ENCODE data around the gene THBS2.
A peak's percentile ranks its signal among the peaks of the same experiment; 100 is the strongest.
"Not testable (repeated sequence)": the region's sequence is repeated elsewhere in the genome, so short reads cannot be mapped to it uniquely, and the experiment has no call there.

THBS2 gene

DNA sequence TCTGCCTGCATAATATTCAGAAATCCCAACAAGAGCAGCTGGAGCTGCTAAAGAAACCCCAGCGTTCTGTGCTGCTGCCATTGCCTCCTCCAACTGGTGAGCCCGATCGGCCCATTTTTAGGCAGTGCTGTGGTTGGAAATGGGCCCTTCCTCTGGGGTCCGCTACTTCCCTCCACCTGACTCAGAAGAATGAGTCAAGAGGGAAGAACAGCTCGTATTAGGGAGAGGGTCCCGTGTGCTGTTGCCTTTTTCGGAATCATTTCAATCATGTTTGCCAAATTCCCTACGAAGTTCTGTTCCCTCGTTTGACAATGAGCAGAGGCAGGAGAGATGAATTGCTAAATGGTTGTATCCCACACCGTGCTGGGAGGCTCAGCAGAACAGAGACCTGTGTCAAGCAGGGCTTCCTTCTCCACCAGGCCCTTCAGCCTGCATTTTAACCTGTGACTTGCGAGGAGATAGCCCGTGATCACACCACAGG is 38.4 kb downstream of the THBS2 start:
- intact Hi-C loops (cut with DNase I) = loop anchor here (10.0 kb wide), 1 partner anchor 70 kb away; no protein-coding TSS in a partner anchor
- DNase-seq = no peak

DNA sequence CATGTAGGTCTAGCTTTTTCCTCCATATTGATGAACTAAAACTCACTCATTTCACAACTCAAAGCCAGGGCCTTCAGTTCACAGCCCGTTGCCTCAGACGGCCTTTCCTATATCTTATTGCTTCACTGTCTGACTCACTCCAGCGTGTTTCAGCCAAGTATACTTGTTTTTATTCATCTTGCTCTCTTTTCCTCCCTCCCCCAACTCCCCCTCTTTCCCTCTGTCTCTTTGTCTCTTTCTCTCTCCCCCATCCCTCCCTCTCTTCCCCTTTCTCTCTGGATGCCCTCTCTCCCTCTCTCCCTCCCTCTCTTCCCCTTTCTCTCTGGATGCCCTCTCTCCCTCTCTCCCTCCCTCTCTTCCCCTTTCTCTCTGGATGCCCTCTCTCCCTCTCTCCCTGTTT is 38.9 kb downstream of the THBS2 start:
- not testable (repeated sequence) for DNase-seq
- intact Hi-C loops (cut with DNase I) = loop anchor here (5.0 to 10.0 kb wide), 2 partner anchors 38 to 70 kb away; partner anchors contain the start of gene THBS2

DNA sequence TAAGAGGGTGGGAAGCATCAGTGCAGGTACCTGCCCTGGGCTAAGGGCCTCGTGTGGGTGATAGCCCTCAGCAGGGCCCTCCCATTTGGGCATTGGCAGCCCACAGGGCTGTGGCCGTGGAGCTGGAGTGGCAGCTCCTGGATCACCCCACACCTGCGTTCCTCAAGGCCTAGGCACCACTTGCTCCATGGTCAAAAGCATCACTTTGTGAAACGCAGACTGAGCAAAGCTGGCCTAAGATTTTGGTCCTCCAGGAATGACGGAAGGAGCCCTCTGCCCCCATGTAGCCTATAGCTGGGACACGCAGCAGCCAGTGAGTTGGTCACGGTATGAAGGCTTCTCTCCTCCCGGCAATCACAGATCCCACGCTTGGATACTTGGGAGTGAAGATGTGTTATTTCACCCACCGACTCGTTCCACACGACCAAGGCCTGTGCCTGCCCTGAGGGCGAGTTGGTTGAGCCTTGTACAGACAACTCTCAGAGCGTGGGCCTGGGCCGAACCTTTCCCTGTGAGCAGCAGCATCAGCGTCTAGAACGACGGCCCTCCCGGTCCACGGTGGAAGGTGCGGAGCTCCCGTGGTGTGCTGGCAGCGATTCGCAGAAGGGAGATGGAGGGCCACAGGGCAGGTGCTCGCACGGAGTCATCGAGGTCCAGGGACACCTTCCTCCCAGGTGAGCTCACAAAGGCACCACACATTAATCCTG is 39.7 kb downstream of the THBS2 start:
- DNase-seq = peak in 1 of 10 donors; percentile 76
- intact Hi-C loops (cut with DNase I) = loop anchor here (5.0 to 10.0 kb wide), 2 partner anchors 38 to 69 kb away; partner anchors contain the start of gene THBS2

DNA sequence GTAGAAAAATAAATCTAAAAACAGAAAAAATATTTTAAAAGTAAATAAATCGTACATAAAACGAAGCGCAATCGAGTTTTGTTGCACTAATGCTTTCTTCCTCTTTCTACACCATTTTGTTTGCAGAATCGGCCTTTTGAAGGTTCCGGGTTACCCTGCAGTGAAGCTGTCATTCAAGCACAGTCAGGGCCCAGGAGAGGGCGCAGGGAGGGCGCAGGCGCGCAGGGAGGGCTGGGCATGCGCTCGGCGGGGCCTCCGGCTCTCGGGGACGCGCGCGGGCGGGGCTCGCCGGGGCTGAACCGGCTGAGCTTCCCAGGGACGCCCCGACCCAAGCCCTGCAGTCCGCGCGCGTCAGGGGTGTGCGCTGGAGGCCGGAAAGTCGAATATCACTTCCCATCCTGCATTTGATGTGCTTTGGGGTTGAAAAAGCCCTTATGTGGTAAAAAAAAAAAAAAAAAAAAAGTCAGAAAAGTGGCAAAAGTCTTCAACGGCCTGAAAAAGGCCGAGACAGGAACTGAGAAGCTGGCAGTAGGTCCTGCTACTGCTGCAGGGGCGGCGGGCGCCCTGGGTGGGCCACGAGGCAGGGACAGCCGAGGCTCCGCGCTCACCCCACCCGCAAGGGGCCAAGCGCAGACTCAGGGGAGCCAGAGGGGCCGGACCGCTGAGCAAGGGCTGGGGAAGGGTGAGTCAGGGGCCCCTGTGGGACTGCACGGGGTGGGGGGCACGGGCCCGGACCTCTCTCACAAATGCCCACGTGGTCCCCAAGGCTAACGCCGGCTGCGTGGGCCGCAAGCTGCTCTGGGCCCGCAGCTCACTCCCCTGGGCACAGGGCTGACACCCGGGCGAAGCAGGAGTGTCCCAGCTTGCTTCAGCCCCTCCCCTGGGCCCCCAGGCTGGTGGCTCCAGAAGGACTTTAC is 40.5 kb downstream of the THBS2 start:
- peak; percentile 86 to 99 (median 91) for DNase-seq
- intact Hi-C loops (cut with DNase I) = loop anchor here (5.0 to 10.0 kb wide), 2 partner anchors 39 to 68 kb away; partner anchors contain the start of gene THBS2

DNA sequence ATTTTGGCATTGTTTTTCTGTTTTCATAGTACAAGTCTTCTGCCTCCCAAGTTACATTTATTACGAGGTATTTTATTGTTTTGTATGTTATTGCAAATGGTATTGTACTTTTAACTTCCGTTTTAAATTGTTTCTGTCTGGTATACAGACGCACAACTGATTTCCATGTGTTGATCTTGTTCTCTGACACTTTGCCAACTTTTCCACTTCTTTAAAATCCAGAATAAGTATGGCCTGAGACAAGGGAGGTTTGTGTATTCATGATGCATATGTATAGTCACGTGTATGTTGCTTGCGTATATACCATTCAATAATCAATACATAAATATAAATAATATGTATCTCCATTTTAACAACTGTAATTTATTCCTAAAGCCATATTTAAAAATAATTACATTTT is 41.2 kb downstream of the THBS2 start:
- DNase-seq = no peak
- intact Hi-C loops (cut with DNase I) = loop anchor here (5.0 to 10.0 kb wide), 2 partner anchors 40 to 68 kb away; partner anchors contain the start of gene THBS2

DNA sequence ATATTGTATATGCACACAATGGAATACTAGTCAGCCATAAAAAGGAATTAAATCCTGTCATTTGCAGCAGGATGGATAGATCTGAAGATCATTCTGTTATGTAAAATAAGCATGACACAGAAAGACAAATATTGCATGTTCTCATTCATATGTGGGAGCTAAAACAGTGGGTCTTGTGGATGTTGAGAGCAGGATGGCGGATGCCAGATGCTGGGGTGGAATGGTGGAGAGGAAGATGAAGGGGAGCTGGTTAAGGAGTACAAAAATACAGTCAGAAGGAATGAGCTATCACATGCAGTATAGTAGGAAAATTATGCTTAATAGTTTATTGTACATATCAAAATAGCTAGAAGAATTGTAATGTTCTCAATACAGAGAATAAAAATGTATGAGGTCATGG is 41.8 kb downstream of the THBS2 start:
- intact Hi-C loops (cut with DNase I) = loop anchor here (5.0 to 10.0 kb wide), 2 partner anchors 40 to 67 kb away; partner anchors contain the start of gene THBS2
- no peak for DNase-seq

DNA sequence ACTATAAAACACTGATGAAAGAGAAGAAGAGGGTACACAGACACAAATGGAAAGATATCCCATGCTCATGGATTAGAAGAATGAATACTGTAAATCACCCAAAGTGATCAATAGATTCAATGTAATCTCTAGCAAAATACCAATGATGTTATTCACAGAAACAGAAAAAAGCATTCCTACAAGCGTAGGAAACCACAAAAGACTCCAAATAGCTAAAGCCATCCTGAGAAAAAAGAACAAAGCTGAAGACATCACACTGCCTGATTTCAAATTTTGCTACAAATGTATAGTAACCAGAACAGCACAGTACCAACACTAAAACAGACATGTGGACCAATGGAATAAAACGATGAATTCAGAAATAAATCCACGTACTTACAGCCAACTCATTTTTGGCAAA is 43.0 kb downstream of the THBS2 start:
- intact Hi-C loops (cut with DNase I) = loop anchor here (5.0 to 10.0 kb wide), 2 partner anchors 42 to 66 kb away; partner anchors contain the start of gene THBS2
- no peak for DNase-seq

DNA sequence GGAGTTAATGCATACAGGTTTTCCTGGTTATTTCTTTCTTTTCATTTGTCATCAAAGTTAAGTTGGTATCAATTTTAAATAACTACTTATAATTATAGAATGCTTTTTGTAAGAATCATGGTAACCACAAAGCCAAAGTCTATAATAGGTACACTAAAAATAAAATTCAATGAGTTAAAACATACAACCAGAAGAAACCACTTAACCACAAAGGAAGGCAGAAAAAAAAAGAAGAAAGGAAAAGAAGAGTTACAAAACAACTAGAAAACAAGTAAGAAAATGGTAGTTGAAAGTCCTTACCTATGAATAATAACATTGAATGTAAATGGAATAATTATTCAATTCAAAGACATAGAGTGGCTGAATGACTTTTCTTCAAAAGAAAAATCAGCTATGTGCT is 45.6 kb downstream of the THBS2 start:
- intact Hi-C loops (cut with DNase I) = no loop called here
- DNase-seq = no peak

DNA sequence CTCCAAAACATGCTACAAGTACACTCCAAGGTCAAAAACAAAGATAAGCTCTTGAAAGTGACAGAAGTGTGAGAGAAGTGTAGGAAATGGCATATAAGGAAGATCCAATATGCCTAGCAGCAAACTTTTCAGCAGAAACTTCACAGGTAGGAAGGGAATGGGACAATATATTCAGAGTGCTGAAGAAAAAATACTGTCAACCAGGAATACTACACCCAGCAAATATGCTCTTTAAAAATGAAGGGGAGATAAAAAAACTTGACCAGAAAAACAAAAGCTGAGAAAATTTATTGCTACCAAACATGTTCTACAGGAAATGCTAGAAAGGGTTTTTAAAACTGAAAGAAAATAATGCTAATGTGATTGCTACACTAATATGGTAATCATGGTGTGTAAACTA is 46.2 kb downstream of the THBS2 start:
- intact Hi-C loops (cut with DNase I) = no loop called here
- DNase-seq = no peak

DNA sequence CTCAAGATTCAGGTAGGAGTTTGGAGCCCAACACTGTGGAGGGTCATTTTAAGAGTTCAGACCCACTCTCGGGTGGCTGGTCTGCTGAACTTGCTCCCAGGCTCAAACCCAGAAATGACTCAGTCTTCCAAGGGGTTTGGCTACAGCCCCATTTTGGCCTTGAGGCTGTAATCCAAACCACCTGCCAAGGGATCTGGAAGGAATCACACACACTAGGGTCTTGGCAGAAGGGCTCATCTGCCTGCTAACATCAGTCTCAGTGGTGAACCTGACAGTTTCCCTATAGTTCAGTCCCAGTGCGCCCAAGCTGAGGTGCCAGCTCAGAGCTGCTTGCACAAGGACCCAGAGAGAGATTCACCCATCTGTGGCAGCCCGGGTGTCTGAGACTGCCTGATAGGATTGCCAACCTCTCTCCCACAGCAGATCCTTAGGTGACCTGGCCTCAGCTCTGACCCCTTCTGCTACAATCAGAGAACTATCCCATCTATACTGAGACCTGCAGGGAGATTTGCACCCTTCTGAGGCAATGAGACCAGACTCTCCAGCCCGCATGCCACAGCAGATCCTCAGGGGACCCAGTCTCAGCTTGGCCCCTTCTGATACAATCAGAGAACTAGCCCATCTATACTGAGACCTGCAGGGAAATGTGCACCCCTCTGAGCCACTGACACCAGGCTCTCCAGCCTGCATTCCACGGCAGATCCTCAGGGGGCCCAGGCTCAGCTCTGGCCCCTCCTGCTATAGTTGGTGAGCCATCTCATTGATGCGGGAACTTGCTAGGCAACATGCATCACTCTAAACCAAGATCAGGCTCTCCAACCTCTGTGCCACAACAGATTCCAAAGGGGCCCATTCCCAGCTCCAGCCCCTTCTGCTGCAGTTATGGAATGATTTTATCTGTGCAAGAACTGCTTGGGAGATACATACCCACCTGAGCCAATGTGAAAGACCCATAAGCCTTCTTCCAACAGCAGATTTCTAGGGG is 48.2 kb downstream of the THBS2 start:
- DNase-seq = no peak
- intact Hi-C loops (cut with DNase I) = no loop called here

DNA sequence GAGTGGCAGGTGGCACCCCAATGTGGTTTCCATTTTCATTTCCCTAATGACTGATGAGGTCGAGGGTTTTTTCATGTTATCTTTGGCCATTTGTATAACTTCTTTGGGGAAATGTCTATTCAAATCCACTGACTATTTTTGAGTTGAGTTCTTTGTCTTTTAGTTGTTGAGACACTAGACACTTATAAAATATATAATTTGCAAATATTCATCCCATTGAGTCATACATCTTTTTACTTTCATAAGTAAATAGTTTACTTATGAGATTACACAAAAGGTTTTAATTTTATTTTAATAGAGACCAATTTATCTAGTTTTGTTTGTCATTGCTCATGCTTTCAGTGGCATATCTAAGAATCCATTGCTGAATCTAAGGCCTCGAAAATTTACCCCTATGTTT is 49.5 kb downstream of the THBS2 start:
- intact Hi-C loops (cut with DNase I) = no loop called here
- no peak for DNase-seq

DNA sequence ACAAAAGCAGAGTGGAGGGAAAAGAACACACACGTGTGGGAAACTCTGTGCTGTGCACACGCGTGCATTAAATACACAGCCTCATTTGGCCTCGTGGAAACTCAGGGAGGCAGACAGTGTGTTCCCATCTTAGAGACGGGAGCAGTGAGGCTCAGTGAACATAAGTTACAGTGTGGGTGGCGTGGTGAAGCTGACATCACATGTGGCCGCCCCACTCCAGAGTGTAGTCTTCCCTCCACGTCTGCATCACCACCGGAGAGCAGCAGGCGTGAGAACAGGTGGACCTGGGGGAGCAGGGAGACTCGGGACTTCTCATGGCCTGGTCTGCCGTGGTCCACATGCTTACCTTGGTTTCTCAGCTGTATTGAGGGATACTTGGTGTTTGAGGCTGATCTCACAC is 51.7 kb downstream of the THBS2 start:
- intact Hi-C loops (cut with DNase I) = no loop called here
- DNase-seq = peak in 1 of 10 donors; percentile 46

DNA sequence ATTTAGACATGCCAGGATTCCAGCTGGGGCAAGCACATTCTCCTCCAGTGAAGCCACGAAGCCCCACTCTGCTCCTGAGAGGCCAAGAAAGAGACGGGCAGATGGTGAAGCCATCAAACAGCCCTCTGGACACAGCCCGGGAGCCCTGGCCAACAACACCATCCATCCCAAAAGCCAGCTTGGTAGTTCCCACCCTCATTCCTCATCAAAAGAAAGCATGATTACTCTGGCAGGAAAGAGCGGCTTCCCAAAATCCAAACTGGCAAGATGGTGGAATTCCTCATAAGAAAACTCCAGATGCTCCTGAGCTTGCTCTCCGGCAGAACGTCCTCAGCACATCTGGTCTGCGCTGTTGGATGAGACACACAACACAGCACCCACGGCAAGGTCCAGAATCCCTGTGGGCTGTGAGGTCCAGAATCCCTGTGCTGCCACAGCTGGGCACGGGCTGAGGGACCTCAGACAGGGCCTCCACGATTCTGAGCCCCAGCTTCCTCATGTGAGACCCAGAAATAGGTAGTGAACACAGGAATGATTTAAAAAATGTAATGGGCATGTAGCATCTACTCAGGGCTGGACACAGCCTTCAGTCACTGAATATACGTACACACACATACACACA is 52.6 kb downstream of the THBS2 start:
- intact Hi-C loops (cut with DNase I) = no loop called here
- DNase-seq = peak in 1 of 10 donors; percentile 35

DNA sequence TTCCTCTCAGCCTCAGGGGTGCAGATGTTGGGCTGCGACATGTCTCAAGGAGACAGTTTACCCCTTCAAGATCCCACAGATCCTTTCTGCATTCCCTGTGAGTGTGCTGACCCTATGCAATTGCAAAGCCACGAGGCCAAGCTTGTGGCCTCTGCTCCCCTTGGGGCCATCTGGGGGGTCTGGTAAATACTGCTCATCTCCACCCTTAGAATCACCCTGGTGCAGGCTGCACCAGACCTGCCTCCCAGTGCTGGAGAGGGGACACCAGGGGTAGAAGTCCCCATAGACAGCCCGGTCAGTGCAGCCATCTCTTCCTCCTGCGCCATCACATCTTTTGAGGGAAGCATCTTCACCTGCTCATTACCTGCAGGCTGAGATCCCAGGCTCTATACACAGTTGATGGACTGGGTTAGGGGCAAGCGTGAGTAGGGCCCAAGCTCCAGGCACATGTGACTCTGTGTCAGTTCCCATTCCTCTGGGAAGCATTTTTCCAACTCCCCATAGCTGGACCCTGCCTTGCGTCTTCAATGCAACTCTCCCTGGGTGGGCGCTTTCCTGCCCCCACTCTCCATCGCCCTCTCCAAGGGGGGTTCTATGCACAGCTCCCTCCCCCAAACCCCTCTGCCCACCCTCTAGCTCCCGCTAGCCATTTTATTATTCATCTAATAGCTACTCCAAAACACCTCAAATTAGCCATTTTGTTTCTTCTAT is 53.9 kb downstream of the THBS2 start:
- intact Hi-C loops (cut with DNase I) = no loop called here
- DNase-seq = no peak

DNA sequence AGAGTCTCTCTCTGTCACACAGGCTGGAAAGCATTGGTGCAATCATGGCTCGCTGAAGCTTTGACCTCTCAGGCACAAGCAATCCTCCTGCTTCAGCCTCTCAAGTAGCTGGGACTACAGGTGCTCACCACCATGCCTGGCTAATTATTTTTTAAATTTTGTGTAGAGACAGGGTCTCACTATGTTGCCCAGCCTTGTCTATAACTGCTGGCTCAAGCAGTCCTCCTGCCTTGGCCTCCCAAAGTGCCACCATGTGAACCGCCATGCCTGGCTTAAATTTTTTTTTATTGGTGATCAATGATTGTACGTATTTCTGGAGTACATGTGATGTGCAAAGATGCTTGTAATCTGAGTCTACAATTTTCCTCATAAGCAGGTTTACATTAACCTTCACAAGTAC is 54.8 kb downstream of the THBS2 start:
- peak in 1 of 10 donors; percentile 62 for DNase-seq
- intact Hi-C loops (cut with DNase I) = no loop called here

DNA sequence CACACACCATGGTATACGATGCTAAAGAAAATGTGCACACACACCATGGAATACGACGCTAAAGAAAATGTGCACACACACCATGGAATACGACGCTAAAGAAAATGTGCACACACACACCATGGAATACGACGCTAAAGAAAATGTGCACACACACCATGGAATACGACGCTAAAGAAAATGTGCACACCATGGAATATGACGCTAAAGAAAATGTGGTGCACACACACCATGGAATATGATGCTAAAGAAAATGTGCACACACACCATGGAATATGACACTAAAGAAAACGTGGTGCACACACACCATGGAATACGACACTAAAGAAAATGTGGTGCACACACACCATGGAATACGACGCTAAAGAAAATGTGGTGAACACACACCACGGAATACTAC is 55.7 kb downstream of the THBS2 start:
- DNase-seq = not testable (repeated sequence)

DNA sequence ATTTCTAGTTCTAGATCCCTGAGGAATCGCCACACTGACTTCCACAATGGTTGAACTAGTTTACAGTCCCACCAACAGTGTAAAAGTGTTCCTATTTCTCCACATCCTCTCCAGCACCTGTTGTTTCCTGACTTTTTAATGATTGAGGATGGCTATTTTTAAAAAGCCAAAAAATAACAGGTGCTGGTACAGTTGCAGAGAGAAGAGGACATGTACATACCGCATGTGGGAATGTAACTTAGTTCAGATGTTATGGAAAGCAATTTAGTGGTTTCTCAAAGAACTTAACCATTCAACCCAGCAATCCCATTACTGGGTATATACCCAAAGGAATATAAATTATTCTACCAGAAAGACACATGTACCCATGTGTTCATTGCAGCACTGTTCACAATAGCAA is 57.4 kb downstream of the THBS2 start:
- intact Hi-C loops (cut with DNase I); DNase-seq: not testable (repeated sequence)

More for the DNA sequence above, 55.7 kb downstream of the THBS2 start:
- intact Hi-C loops (cut with DNase I) = not testable (repeated sequence)

DNA sequence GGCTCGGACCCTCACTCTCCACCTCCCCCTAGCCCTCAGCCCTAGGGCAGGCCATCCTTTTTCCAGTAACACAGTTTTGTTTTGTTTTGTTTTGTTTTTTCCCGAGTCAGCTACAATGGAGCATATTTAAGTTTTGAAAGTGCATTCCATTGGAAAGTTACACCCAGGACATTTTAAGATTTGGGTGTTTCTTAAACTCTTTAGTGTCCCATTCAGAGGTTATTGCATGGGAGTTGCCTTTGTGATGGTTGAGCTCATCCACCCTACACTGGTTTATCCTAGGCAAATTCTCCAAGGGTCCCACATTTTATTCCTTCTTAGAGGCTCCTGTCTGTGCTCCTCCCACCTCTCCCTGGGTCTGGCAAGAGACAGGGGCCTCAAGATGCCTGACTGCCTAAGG is 58.9 kb downstream of the THBS2 start:
- intact Hi-C loops (cut with DNase I) = no loop called here
- DNase-seq = no peak

DNA sequence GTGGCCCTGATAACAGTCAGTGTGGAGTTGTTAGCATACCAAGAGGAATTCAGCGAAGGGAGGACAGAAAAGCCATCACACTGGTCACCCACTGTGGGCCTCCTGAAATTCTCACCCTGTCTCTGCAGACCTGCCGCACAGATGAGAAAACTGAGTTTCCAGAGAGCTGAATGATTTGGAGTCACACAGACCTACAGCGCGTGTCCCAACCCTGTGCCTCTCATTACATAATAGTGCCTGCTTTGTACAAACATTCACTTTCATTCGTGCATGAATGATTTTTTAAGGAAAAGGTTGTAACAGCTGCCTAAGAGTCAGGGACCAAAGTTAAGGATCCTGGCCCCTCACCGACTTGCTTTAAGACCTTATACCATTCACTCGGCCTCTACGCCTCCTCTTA is 62.7 kb downstream of the THBS2 start:
- DNase-seq = no peak
- intact Hi-C loops (cut with DNase I) = no loop called here
